ENCODE results near the gene VWA5B2.

GRCh38 chr3:184239221-184239620 is 9.8 kb downstream of the VWA5B2 start:
- TF ChIP-seq CTCF (conservative IDR thresholded peaks at IDR 0.05) = no peak
- no peak for TF ChIP-seq ZFX (IDR thresholded peaks at IDR 0.05)
